Fibroblast of skin of back (primary cell): Measurements from ENCODE around the gene LIPH.
A peak's percentile ranks its signal among the peaks of the same experiment; 100 is the strongest.

ENCODE experiments used
- DNase-seq: peaks from one replicate; pipeline ENCODE4 v3.0.0-alpha.2; 2013

Gene LIPH

DNA sequence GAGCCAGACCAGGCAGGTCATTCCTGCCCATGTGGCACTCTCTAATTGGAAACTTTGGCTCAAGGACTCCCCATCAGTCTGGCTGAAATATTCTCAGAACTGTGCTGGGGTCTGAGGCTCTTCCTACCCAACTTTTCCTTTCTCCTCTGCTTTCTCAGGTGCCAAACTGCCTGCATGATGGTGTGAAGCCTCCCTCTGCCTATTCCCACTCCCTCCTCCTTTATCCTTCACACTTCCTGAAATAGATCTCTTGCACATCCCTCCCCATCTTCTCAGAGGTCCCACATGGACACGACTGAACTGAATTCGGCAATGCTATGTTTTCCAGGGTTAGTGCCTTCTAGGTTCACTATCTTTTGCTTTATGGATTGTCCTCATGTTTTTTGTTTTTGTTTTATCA, 12.5 kb downstream of the LIPH start:
- no peak for DNase-seq

DNA sequence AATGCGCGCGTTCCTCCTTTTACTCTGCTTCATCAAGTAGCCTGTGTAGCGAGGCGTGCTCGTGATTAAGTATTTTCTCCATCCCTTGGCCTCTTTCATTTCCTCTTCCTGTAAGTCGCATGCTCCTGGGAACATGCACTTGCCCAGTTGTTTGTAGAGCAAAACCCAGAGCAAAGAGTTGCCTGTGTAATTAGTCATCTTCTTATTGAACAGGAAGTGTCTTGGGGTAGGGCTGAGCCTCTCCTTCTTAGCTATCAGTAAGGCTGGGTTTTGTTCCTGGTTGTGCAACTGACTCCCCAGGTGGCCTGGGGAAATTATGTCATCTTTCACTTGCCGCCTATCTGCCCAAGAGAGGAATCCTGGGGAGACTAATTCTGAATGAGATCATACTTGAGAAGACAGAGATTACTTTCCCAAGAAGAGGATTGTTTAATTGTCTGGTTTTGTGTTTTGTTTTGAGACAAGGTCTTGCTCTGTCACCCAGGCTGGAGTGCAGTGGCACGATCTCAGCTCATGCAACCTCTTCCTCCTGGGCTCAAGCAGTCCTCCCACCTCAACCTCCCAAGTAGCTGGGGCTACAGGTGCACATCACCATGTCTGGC, 14.9 kb downstream of the LIPH start:
- peak; percentile 78 for DNase-seq

GRCh38 chr3:185534511-185534910, 17.9 kb downstream of the LIPH start:
- no peak for DNase-seq

DNA sequence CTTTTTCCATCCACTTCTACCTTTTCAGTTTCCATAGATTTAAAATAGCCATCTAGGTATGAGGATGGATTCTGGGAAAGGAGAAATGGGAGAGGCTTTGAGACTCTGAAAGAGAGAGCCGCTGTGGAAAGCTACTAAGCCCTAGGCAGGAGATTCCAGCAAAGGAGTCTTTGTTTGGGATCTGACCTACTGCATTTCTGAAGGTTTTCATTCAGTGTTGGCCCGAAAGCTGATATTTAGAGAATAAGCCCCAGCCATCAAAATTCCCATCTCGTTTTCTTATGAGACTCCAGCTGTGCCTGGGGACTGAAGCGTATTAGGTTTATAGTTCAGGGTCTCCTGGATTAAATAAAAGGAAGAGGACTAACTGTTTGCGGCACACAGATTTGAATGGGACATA, 19.5 kb downstream of the LIPH start:
- DNase-seq, result no peak

DNA sequence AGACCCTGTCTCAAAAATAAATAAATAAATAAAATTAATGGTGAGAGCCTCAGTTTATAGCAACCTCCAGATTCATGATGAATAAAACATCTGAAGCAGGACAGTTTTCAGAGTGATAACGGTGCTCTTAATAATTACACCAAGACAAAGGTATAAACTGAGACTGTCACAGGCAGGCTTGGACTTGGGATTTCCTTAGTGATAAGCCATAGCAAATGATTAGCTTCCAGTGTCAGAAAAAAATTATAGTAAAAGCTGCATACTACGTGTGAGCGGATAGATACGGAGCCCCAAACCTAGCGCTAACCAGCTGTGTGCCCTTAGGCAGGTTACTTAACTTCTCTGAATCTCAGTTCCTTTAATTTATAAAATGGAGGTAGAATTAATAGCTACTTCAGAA, 21.5 kb downstream of the LIPH start:
- DNase-seq, result no peak

DNA sequence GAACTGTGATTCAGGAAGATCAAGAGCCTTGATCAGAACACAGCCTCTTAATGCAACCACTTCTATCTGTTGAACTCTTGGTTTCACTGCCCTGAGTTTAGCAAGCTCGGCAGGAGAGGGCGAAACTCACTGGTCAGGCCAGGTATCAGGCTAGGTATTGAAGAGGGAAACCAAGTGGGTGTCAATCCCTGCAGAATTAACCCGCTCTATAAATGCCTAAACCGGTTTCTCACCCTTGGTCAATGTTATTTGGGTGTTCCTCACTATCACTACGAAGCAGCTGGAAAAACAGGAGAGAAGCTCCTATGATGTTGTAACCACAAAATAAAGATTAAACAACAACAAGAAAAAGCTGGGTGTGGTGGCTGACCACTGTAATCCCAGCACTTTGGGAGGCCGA, 23.9 kb downstream of the LIPH start:
- DNase-seq, result no peak

- DNase-seq, result no peak
Measured at GRCh38 chr3:185527364-185527763, 25.0 kb downstream of the LIPH start.

- no peak for DNase-seq
Measured at GRCh38 chr3:185526349-185526951, 25.9 kb downstream of the LIPH start.

GRCh38 chr3:185521349-185522138, 30.8 kb downstream of the LIPH start:
- no peak for DNase-seq

DNA sequence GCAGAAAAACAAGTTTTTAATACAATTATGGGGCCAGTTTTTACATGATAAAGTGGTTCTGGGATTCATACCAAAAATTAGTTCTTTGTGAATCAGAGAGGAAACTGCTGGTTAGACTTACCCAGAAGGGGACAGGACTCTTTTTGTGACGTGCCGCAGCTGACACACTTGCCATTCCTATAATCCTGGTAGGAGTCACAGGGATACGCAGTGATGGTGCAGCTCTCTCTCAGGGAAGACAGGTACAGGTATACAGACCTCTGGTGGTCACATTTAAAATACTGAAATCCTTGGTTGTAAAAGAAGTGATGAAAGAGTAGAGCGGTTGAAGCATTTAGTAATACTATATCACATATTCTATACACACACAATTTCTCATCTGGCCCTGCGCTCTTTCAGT, 33.4 kb downstream of the LIPH start:
- no peak for DNase-seq

GRCh38 chr3:185517387-185518130, 34.8 kb downstream of the LIPH start:
- DNase-seq, result no peak

DNA sequence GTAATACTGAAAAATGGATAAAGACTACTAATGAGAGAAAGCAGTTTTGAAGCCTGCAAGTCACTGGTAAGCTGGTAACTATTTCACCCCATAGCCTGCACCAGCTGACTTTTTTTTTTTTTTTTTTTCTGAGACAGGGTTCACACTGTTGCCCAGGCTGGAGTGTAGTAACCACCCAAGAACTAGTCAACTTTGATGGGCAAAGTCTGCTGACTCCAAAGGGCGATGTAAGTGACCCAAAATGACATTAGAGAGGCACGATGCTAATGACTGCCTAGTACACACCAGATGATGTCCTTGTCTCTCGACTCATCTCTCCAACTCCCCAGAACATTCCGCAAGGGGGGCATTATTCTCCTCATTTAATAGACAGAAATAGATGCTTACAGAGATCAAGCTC, 40.7 kb downstream of the LIPH start:
- no peak for DNase-seq

- DNase-seq, result no peak
Measured at GRCh38 chr3:185508335-185508991, 43.9 kb downstream of the LIPH start.

DNA sequence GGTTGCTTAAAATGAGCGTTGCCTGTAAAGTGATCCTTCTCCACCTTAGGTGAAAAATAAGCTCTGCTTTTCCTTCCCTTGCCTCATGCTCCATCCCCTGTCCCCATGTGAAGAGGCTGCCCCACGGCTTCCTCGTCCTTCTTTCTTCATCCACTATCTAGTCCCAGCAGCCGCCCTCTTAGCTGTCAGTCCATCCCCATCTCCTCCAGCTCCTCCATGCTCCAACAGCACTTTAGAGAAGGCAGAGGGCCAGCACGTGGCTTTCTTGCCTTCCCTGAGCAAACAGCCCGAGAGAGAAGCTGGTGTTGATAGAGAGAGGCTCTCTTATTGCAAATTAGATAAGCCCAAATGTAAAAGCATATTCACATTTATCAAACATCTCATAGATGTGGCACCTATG, 44.5 kb downstream of the LIPH start:
- DNase-seq, result no peak

DNA sequence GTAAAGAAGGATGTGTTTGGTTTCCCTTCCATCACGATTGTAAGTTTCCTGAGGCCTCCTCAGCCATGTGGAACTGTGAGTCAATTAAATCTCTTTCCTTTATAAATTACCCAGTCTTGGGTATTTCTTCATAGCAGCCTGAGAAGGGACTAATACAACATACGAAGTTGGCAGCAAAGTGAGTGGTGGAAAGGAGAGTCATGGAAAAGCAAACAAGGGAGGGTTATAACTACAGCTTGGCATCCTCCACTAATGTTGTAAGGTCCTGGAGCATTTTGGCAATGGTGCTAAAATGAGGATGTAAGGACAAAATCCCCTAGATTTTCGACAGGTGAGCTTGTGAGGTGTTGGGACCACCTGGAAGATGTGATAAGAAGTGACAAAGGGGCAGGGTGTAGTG, 47.8 kb downstream of the LIPH start:
- no peak for DNase-seq

- no peak for DNase-seq
Measured at GRCh38 chr3:185503521-185503920, 48.9 kb downstream of the LIPH start.

GRCh38 chr3:185502987-185503386, 49.4 kb downstream of the LIPH start:
- no peak for DNase-seq

DNA sequence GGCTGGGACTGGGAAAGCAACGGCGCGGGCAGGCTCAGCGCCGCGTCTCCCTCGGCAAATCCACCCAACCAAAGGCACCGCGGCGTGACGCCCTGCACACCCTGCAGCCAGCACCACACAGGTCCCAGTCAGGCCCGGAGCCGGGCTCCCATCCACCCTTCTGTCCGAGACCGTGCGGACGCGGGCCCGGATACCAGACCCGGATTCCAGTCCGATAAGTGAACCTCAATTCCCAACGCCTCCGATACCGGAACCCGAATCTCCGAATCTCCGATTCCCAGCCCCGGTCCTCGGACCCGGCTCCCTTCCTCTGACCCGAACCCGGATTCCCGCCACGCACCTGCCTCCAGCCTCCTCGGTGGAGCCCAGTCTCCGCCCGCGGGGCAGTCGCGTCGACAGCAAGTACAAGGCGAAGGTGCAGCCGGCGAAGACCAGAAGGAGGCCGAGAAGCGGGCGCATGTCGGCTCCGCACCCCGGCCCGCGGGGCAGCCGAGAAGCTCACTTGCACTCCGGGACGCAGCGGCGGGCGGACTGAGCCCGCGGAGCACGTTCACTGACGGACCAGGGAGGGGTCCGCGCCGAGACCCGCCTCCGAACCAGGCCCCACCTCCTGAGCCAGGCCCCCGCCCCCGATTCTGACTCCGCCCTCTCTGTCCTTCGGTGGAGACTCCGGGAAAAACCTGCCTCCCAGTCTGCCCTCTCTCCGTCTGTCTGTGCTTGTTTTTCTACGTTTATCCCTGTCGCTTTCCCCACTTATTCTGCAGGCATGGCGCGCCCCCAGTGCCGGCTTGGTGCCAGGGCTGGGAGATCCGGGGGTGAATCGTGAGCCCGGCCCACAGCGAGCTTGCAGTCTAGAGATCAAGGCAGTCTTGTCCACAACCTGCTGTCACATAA, 53.6 kb downstream of the LIPH start, which contains the start of gene TMEM41A:
Gene TMEM41A, minus strand, starts transcription at position 533 of the 894 bp plus-strand sequence. Its CDS starts 74 bp downstream, at position 459.
- DNase-seq, result peak; percentile 87

GRCh38 chr3:185490241-185490640, 62.1 kb downstream of the LIPH start:
- DNase-seq, result no peak

GRCh38 chr3:185489462-185489861, 62.9 kb downstream of the LIPH start:
- DNase-seq, result no peak

DNA sequence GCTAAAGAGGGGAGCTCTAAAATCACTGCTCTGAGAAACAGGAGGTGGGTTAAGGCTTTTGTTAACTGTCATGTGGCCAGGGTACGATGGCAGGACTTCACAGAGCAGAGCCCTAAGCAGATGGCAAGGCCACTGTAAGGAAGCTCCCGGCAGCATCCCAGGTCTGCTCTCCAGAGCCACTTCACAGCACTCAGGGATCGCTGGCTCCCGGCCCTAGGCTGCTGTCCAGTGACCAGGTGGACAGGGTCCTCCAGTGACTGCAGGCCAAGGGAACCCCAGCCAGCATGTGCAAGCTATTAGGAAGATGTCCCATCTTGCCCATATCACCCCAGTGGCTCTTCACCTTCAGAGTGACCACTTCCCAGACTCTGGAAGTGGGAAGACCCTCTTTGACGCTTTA, 63.9 kb downstream of the LIPH start:
- no peak for DNase-seq

GRCh38 chr3:185486394-185486793, 66.0 kb downstream of the LIPH start:
- DNase-seq, result no peak
